ENCODE results near the gene DNMT3L. TPM values are rescaled to one million over a fixed set of nuclear protein-coding genes. Genes with fewer than 3 reads are reported as not detected.

The DNMT3L gene
- total and polyA plus RNA-seq, 2 experiments from 2014 or later: 0.33 TPM; not detected in 1

DNA sequence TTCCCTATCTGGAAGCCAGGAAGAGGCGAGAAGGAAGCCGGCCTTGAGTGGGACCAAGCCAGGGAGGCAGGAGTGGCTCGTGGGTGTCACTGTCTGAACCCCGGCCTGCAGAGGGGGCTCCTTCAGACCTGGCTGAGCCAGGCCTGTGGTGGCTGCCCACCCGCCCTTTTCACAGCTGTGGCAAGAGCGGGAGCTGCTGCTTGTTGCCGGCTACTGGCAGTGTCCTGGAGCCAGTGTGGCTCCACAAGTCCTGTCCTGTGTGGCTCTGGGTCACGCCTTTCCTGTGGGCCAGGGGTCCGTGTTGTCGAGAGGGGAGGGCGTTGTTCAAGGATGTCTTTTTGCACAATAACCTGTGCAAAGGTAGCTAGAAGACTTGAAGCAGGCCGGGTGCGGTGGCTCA lies 39.4 kb upstream of the DNMT3L start:
- peaks cover 48% of the 10 kb centered on the region for H3K79me2 ChIP-seq
- H3K9me3 ChIP-seq (ENCODE audit: low read depth): no peaks in the 10 kb centered on the region
- no peaks in the 10 kb centered on the region for H3K9me2 ChIP-seq (replicated peaks; ENCODE audit: insufficient read depth)
- no peaks in the 10 kb centered on the region for H3K27me3 ChIP-seq
- peak overlapping the region; percentile 97 for H3K4me2 ChIP-seq
- TF ChIP-seq, protein P1, sequence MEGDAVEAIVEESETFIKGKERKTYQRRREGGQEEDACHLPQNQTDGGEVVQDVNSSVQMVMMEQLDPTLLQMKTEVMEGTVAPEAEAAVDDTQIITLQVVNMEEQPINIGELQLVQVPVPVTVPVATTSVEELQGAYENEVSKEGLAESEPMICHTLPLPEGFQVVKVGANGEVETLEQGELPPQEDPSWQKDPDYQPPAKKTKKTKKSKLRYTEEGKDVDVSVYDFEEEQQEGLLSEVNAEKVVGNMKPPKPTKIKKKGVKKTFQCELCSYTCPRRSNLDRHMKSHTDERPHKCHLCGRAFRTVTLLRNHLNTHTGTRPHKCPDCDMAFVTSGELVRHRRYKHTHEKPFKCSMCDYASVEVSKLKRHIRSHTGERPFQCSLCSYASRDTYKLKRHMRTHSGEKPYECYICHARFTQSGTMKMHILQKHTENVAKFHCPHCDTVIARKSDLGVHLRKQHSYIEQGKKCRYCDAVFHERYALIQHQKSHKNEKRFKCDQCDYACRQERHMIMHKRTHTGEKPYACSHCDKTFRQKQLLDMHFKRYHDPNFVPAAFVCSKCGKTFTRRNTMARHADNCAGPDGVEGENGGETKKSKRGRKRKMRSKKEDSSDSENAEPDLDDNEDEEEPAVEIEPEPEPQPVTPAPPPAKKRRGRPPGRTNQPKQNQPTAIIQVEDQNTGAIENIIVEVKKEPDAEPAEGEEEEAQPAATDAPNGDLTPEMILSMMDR (IDR thresholded peaks at IDR 0.05; ENCODE audit: poor library complexity): no peak
- WGBS (ENCODE audit: low lambda C conversion rate, missing lambda C conversion rate): 78% methylated on average over 13 of the region's 13 CpGs
- peaks cover 18% of the 10 kb centered on the region for H4K20me1 ChIP-seq (ENCODE audit: insufficient read depth, poor library complexity, severe bottlenecking)
- no peaks in the 10 kb centered on the region for H3K36me3 ChIP-seq (replicated peaks; ENCODE audit: insufficient read depth, low read depth)
- DNase-seq (ENCODE audit: low spot score): no peak
- H2AFZ ChIP-seq: no peak overlapping the region
- H3K27ac ChIP-seq: peak overlapping the region; percentile 96
- peaks cover 45% of the 10 kb centered on the region for H3K4me1 ChIP-seq (ENCODE audit: insufficient read depth)
- H3K4me3 ChIP-seq: peak overlapping the region; percentile 94

DNA sequence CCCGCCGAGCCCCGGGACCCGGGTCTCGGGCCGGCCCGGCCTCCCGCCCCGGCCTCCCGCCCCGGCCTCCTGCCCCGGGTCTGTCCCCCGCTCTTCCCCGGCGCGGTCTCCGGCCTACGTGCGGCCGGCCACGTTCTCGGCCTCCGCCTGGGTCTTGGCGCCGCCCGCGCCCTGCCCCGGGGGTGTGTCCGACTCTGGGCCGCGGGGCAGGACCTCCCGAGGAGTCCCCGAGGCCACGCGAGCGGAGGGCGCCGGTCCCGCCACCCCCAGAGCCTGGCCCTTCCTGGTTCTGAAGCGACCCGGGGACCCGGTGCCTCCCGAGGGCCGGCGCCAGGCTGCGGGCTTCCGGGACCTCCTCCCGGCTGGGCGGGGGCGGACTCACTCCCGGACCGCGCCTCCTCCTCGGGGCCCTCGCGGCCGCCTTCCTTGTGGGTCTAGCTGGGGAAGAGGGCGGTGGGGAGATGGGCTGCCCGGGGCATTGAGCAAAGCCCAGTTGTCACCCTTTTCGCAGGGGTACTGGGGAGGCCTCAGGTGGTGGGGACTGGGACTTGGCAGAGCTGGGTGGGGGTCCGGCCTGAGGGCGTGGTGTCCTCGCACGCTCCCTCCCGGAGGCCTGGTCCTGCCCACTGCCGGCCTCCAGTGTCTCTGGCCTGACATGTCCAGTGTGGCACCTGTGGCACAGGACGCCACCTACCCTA lies 38.7 kb upstream of the DNMT3L start:
- WGBS (ENCODE audit: low lambda C conversion rate, missing lambda C conversion rate): 4% methylated on average over 14 of the region's 67 CpGs
- peak; percentile 88 for DNase-seq (ENCODE audit: low spot score)

DNA sequence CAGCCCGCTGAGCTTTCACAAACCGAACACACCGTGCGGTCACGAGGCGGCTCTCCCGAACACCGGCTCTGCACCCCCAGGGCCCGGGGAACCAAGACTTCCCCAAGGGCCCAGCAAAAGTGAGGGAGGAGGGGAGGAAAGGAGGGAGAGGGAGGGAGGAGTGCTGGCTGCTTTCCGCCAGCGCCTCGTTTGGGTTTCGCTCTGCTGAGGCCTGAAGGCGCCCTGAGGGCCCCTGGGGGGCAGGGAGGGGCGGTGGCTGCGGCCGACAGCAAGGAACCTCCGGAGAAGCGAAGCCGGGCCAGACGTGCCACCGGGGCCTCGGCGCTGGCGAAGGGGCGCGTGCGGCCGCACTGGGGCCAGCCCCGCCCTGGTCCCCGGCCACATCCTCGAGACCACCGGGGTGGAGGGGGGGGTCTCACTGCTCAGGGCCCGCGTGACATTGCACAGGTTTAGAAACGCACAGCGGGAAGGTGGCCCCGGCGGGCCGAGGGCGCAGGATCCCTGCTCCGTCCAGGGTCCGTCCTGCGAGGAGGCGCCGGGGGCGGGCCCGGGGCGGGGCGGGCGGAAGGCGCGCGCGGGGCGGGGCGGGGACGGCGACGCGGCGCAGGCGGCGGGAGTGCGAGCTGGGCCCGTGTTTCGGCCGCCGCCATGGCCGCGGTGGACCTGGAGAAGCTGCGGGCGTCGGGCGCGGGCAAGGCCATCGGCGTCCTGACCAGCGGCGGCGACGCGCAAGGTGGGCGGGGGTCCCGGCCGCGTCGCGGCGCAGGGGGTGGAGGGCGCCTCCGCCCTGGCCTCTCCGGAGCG lies 38.0 kb upstream of the DNMT3L start, which contains the start of gene PFKL:
TSS of gene PFKL (plus strand) at position 596 of the 804 bp plus-strand sequence. CDS start at position 649, 53 bp downstream.
- Histone ChIP-seq H3K79me2 (peaks cover 34% of the 10 kb centered on the region), H3K27ac (peak within 1 kb of the TSS; percentile 96), H3K9me2 (replicated peaks; ENCODE audit: insufficient read depth) (no peaks in the 10 kb centered on the region), H4K20me1 (ENCODE audit: insufficient read depth, poor library complexity, severe bottlenecking) (peaks cover 8% of the 10 kb centered on the region), H3K4me3 (peak within 1 kb of the TSS; percentile 94), H2AFZ (peak within 1 kb of the TSS; percentile 87), H3K4me1 (ENCODE audit: insufficient read depth) (peaks cover 37% of the 10 kb centered on the region), H3K36me3 (replicated peaks; ENCODE audit: insufficient read depth, low read depth) (no peaks in the 10 kb centered on the region), H3K9me3 (ENCODE audit: low read depth) (no peaks in the 10 kb centered on the region), H3K27me3 (no peaks in the 10 kb centered on the region), H3K4me2 (peak within 1 kb of the TSS; percentile 97)
- peak; percentile 88 for DNase-seq (ENCODE audit: low spot score)
- TF ChIP-seq EZH2 (IDR thresholded peaks at IDR 0.05; ENCODE audit: borderline replicate concordance) (no peak), EZH2phosphoT487 (IDR thresholded peaks at IDR 0.05; ENCODE audit: low read depth, severe bottlenecking, unreplicated experiment) (no peak)
- TF ChIP-seq, protein P1 (IDR thresholded peaks at IDR 0.05; ENCODE audit: poor library complexity): no peak
- WGBS (ENCODE audit: low lambda C conversion rate, missing lambda C conversion rate): 2% methylated on average over 14 of the region's 94 CpGs

More for the DNA sequence above, 38.7 kb upstream of the DNMT3L start:
- no peak for TF ChIP-seq EZH2 (IDR thresholded peaks at IDR 0.05; ENCODE audit: borderline replicate concordance)
- peak overlapping the region; percentile 68 for H2AFZ ChIP-seq
- no peaks in the 10 kb centered on the region for H3K27me3 ChIP-seq
- peaks cover 40% of the 10 kb centered on the region for H3K79me2 ChIP-seq
- H3K36me3 ChIP-seq (replicated peaks; ENCODE audit: insufficient read depth, low read depth): no peaks in the 10 kb centered on the region
- no peaks in the 10 kb centered on the region for H3K9me2 ChIP-seq (replicated peaks; ENCODE audit: insufficient read depth)
- H3K4me3 ChIP-seq: peak overlapping the region; percentile 94
- peak overlapping the region; percentile 96 for H3K27ac ChIP-seq
- peak overlapping the region; percentile 97 for H3K4me2 ChIP-seq
- H3K4me1 ChIP-seq (ENCODE audit: insufficient read depth): peaks cover 45% of the 10 kb centered on the region
- no peaks in the 10 kb centered on the region for H3K9me3 ChIP-seq (ENCODE audit: low read depth)
- peaks cover 12% of the 10 kb centered on the region for H4K20me1 ChIP-seq (ENCODE audit: insufficient read depth, poor library complexity, severe bottlenecking)

DNA sequence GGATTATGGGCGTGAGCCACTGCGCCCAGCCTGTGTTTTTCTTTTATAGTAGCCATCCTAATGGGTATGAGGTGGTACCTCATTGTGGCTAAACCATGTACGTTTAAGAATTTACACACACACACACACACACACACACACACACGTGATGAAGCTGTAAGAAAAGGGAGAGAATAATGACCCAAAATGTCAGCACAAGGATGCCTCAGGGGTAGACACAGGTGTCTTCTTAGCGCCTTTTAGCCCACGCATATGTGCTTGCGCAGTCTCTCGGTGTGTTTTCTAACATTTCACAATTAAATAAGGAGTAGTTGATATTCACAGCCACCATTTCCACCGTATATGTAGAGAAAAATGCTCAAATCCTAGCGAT lies 37.4 kb upstream of the DNMT3L start:
- Histone ChIP-seq H4K20me1 (ENCODE audit: insufficient read depth, poor library complexity, severe bottlenecking) (peaks cover 8% of the 10 kb centered on the region), H3K27ac (peak overlapping the region; percentile 96), H3K36me3 (replicated peaks; ENCODE audit: insufficient read depth, low read depth) (no peaks in the 10 kb centered on the region), H2AFZ (peak overlapping the region; percentile 87), H3K4me1 (ENCODE audit: insufficient read depth) (peaks cover 32% of the 10 kb centered on the region), H3K27me3 (no peaks in the 10 kb centered on the region), H3K9me3 (ENCODE audit: low read depth) (no peaks in the 10 kb centered on the region), H3K9me2 (replicated peaks; ENCODE audit: insufficient read depth) (no peaks in the 10 kb centered on the region), H3K79me2 (peaks cover 29% of the 10 kb centered on the region), H3K4me3 (peak overlapping the region; percentile 82), H3K4me2 (peak overlapping the region; percentile 97)
- 38% methylated on average over 10 of the region's 10 CpGs for WGBS (ENCODE audit: low lambda C conversion rate, missing lambda C conversion rate)
- DNase-seq (ENCODE audit: low spot score): no peak
- TF ChIP-seq, protein P1 (IDR thresholded peaks at IDR 0.05; ENCODE audit: poor library complexity): no peak
- TF ChIP-seq EZH2 (IDR thresholded peaks at IDR 0.05; ENCODE audit: borderline replicate concordance) (no peak), EZH2phosphoT487 (IDR thresholded peaks at IDR 0.05; ENCODE audit: low read depth, severe bottlenecking, unreplicated experiment) (no peak)
